Memory B cell (primary cell): ENCODE data around the gene SCGB1D2.

Experiments
- ATAC-seq: fragments of 150-1000 bp; cut with Tn5 transposase; 2 replicates; pipeline ENCODE4 v1.10.0; 2021; ENCODE audit warnings: low read depth, mild to moderate bottlenecking, moderate library complexity
- DNase-seq, 2 donors: peaks; one replicate each; pipeline ENCODE4 v3.0.0; 2022; ENCODE audit warnings: low spot score in 2 of 2
- H3K27ac Mint-ChIP-seq: one replicate; pipeline ENCODE4 v1.8.0; 2022; ENCODE audit warnings: mild to moderate bottlenecking, moderate library complexity, mixed read lengths
- H3K27me3 Mint-ChIP-seq: one replicate; pipeline ENCODE4 v1.8.0; 2022; ENCODE audit warnings: mixed read lengths
- H3K36me3 Mint-ChIP-seq: one replicate; pipeline ENCODE4 v1.8.0; 2022; ENCODE audit warnings: mild to moderate bottlenecking, mixed read lengths
- H3K4me1 Mint-ChIP-seq: one replicate; pipeline ENCODE4 v1.8.0; 2022; ENCODE audit warnings: mixed read lengths
- H3K4me3 Mint-ChIP-seq: one replicate; pipeline ENCODE4 v1.8.0; 2022; ENCODE audit warnings: mild to moderate bottlenecking, moderate library complexity, mixed read lengths
- H3K9me3 Mint-ChIP-seq: one replicate; pipeline ENCODE4 v1.8.0; 2022; ENCODE audit warnings: mixed read lengths

The SCGB1D2 gene

GRCh38 chr11:62236187-62236586, 5.9 kb upstream of the SCGB1D2 start:
- no peaks in the 10 kb centered on the region for H3K4me1 Mint-ChIP-seq
- no peak overlapping the region for H3K4me3 Mint-ChIP-seq
- no peaks in the 10 kb centered on the region for H3K36me3 Mint-ChIP-seq
- no peaks in the 10 kb centered on the region for H3K9me3 Mint-ChIP-seq
- ATAC-seq (no peak), DNase-seq (no peak)
- H3K27ac Mint-ChIP-seq = no peak overlapping the region
- peaks cover 15% of the 10 kb centered on the region for H3K27me3 Mint-ChIP-seq

GRCh38 chr11:62237499-62237898, 4.5 kb upstream of the SCGB1D2 start:
- Mint-ChIP-seq H3K9me3 (no peaks in the 10 kb centered on the region), H3K4me3 (no peak overlapping the region), H3K4me1 (no peaks in the 10 kb centered on the region), H3K27me3 (peaks cover 15% of the 10 kb centered on the region), H3K27ac (no peak overlapping the region), H3K36me3 (no peaks in the 10 kb centered on the region)
- DNase-seq = no peak
- no peak for ATAC-seq

- Mint-ChIP-seq H3K27me3 (peaks cover 13% of the 10 kb centered on the region), H3K9me3 (no peaks in the 10 kb centered on the region), H3K4me1 (no peaks in the 10 kb centered on the region), H3K36me3 (no peaks in the 10 kb centered on the region), H3K4me3 (no peak overlapping the region), H3K27ac (no peak overlapping the region)
- DNase-seq (no peak), ATAC-seq (no peak)
These were observed 3.9 kb upstream of the SCGB1D2 start for GRCh38 chr11:62238151-62238550.

- DNase-seq = no peak
- H3K36me3 Mint-ChIP-seq = no peaks in the 10 kb centered on the region
- H3K4me3 Mint-ChIP-seq = no peak overlapping the region
- H3K9me3 Mint-ChIP-seq = no peaks in the 10 kb centered on the region
- H3K27ac Mint-ChIP-seq = no peak overlapping the region
- no peak for ATAC-seq
- no peaks in the 10 kb centered on the region for H3K4me1 Mint-ChIP-seq
- peaks cover 17% of the 10 kb centered on the region for H3K27me3 Mint-ChIP-seq
These were observed 944 bp upstream of the SCGB1D2 start for GRCh38 chr11:62241095-62241494.

GRCh38 chr11:62245271-62245753, 3.3 kb downstream of the SCGB1D2 start:
- H3K27ac Mint-ChIP-seq = no peak overlapping the region
- DNase-seq (no peak), ATAC-seq (no peak)

GRCh38 chr11:62251698-62252097, 9.7 kb downstream of the SCGB1D2 start:
- Mint-ChIP-seq H3K36me3 (peaks cover 8% of the 10 kb centered on the region), H3K4me1 (no peaks in the 10 kb centered on the region), H3K27me3 (peaks cover 11% of the 10 kb centered on the region), H3K27ac (no peak overlapping the region), H3K4me3 (no peak overlapping the region), H3K9me3 (peaks cover 22% of the 10 kb centered on the region)
- ATAC-seq (no peak), DNase-seq (no peak)

More at GRCh38 chr11:62245271-62245753, 3.3 kb downstream of the SCGB1D2 start:
- Mint-ChIP-seq H3K36me3 (peaks cover 4% of the 10 kb centered on the region), H3K4me1 (no peaks in the 10 kb centered on the region), H3K27me3 (peaks cover 20% of the 10 kb centered on the region), H3K9me3 (peaks cover 9% of the 10 kb centered on the region), H3K4me3 (no peak overlapping the region)

- no peaks in the 10 kb centered on the region for H3K4me1 Mint-ChIP-seq
- ATAC-seq (no peak), DNase-seq (no peak)
- peaks cover 24% of the 10 kb centered on the region for H3K9me3 Mint-ChIP-seq
- H3K4me3 Mint-ChIP-seq = no peak overlapping the region
- H3K27ac Mint-ChIP-seq = no peak overlapping the region
- H3K36me3 Mint-ChIP-seq = peaks cover 8% of the 10 kb centered on the region
- H3K27me3 Mint-ChIP-seq = peaks cover 4% of the 10 kb centered on the region
These were observed 12.0 kb downstream of the SCGB1D2 start for GRCh38 chr11:62253999-62254542.

GRCh38 chr11:62256281-62256680, 14.2 kb downstream of the SCGB1D2 start:
- no peak for ATAC-seq
- Mint-ChIP-seq H3K27me3 (peaks cover 5% of the 10 kb centered on the region), H3K27ac (no peak overlapping the region), H3K36me3 (peaks cover 4% of the 10 kb centered on the region), H3K4me3 (no peak overlapping the region), H3K9me3 (peaks cover 9% of the 10 kb centered on the region), H3K4me1 (no peaks in the 10 kb centered on the region)
- DNase-seq = no peak

GRCh38 chr11:62260261-62260953, 18.4 kb downstream of the SCGB1D2 start:
- Mint-ChIP-seq H3K4me1 (no peaks in the 10 kb centered on the region), H3K4me3 (no peak overlapping the region), H3K36me3 (no peaks in the 10 kb centered on the region), H3K27ac (no peak overlapping the region), H3K9me3 (peaks cover 3% of the 10 kb centered on the region), H3K27me3 (peaks cover 5% of the 10 kb centered on the region)
- ATAC-seq (no peak), DNase-seq (no peak)

- Mint-ChIP-seq H3K27me3 (peaks cover 9% of the 10 kb centered on the region), H3K4me1 (no peaks in the 10 kb centered on the region), H3K27ac (no peak overlapping the region), H3K9me3 (no peaks in the 10 kb centered on the region), H3K4me3 (no peak overlapping the region), H3K36me3 (no peaks in the 10 kb centered on the region)
- DNase-seq (no peak), ATAC-seq (no peak)
These were observed 22.0 kb downstream of the SCGB1D2 start for GRCh38 chr11:62264004-62264403.

- H3K27me3 Mint-ChIP-seq = peaks cover 11% of the 10 kb centered on the region
- no peak for ATAC-seq
- no peak for DNase-seq
- no peak overlapping the region for H3K27ac Mint-ChIP-seq
- no peak overlapping the region for H3K4me3 Mint-ChIP-seq
- H3K4me1 Mint-ChIP-seq = no peaks in the 10 kb centered on the region
- H3K36me3 Mint-ChIP-seq = no peaks in the 10 kb centered on the region
- no peaks in the 10 kb centered on the region for H3K9me3 Mint-ChIP-seq
These were observed 24.5 kb downstream of the SCGB1D2 start for GRCh38 chr11:62266558-62266957.

- Mint-ChIP-seq H3K27ac (no peak overlapping the region), H3K4me3 (no peak overlapping the region), H3K9me3 (no peaks in the 10 kb centered on the region), H3K4me1 (no peaks in the 10 kb centered on the region), H3K27me3 (peaks cover 13% of the 10 kb centered on the region), H3K36me3 (no peaks in the 10 kb centered on the region)
- ATAC-seq (no peak), DNase-seq (no peak)
These were observed 25.0 kb downstream of the SCGB1D2 start for GRCh38 chr11:62267050-62267449.

GRCh38 chr11:62267576-62267975, 25.5 kb downstream of the SCGB1D2 start:
- Mint-ChIP-seq H3K27ac (no peak overlapping the region), H3K9me3 (no peaks in the 10 kb centered on the region), H3K4me3 (no peak overlapping the region), H3K27me3 (peaks cover 13% of the 10 kb centered on the region), H3K4me1 (no peaks in the 10 kb centered on the region), H3K36me3 (no peaks in the 10 kb centered on the region)
- ATAC-seq = no peak
- DNase-seq = no peak

- Mint-ChIP-seq H3K36me3 (no peaks in the 10 kb centered on the region), H3K27ac (no peak within 1 kb of the TSS), H3K4me3 (no peak within 1 kb of the TSS), H3K4me1 (no peaks in the 10 kb centered on the region), H3K27me3 (peaks cover 11% of the 10 kb centered on the region), H3K9me3 (no peaks in the 10 kb centered on the region)
- DNase-seq (no peak), ATAC-seq (no peak)
These were observed 27.7 kb downstream of the SCGB1D2 start, which contains the start of gene SCGB2A2 for GRCh38 chr11:62269654-62270278. Gene SCGB2A2, plus strand, starts transcription at chr11:62270158. Its CDS starts 59 bp downstream, at chr11:62270217.
